Measurements from ENCODE around the gene UBL7.

GRCh38 chr15:74488776-74489175 is 27.8 kb upstream of the UBL7 start:
- TF ChIP-seq, protein P1, sequence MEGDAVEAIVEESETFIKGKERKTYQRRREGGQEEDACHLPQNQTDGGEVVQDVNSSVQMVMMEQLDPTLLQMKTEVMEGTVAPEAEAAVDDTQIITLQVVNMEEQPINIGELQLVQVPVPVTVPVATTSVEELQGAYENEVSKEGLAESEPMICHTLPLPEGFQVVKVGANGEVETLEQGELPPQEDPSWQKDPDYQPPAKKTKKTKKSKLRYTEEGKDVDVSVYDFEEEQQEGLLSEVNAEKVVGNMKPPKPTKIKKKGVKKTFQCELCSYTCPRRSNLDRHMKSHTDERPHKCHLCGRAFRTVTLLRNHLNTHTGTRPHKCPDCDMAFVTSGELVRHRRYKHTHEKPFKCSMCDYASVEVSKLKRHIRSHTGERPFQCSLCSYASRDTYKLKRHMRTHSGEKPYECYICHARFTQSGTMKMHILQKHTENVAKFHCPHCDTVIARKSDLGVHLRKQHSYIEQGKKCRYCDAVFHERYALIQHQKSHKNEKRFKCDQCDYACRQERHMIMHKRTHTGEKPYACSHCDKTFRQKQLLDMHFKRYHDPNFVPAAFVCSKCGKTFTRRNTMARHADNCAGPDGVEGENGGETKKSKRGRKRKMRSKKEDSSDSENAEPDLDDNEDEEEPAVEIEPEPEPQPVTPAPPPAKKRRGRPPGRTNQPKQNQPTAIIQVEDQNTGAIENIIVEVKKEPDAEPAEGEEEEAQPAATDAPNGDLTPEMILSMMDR (IDR thresholded peaks at IDR 0.05): no peak
- no peak for TF ChIP-seq POLR2A (IDR thresholded peaks at IDR 0.05)
